ENCODE results near the gene ARL15.

DNA sequence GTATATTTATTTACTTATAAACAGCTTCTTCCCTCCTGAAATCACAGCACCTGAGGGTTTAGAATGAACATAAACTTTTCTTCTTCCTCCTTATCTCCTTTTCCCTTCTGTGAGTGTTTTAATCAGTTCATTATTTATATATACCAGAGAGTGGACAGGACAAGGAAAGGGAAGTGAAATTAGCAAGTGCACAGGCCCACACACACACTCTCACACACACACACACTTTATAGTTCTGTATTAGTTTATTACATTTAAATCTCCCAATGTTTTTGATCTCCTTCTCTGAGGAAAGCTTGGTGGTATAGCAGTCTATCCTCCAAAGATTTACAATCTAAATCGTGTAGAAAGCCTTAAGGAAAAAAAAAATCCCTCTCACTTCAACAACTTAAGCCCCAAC lies 396.4 kb downstream of the ARL15 start:
- TF ChIP-seq POLR2A (IDR thresholded peaks at IDR 0.05) (no peak), EP300 (IDR thresholded peaks at IDR 0.05) (no peak), CTCF (IDR thresholded peaks at IDR 0.05) (no peak), POLR2AphosphoS5 (IDR thresholded peaks at IDR 0.05) (no peak)

Data from upper lobe of left lung (tissue), 4 donors.